ENCODE measurements around the gene MUC6.

GRCh38 chr11:1072116-1072820 lies 35.8 kb upstream of the MUC6 start:
- TF ChIP-seq REST (tag by site-specific recombination; IDR thresholded peaks at IDR 0.05) (no peak), CTCF (tag by site-specific recombination; IDR thresholded peaks at IDR 0.05) (no peak), ZNF513 (tag by site-specific recombination; IDR thresholded peaks at IDR 0.05) (no peak), ZNF580 (tag by site-specific recombination; IDR thresholded peaks at IDR 0.05) (no peak), PATZ1 (tag by site-specific recombination; IDR thresholded peaks at IDR 0.05) (0 out of 2 replicates have a peak, but pooled peaks have one; percentile 27), SP2 (tag by site-specific recombination; IDR thresholded peaks at IDR 0.05) (no peak)
